SK-N-MC (cell line): ENCODE measurements around the gene RIMBP2.

Experiments used
- EZH2 ChIP-seq: fragments of 200-600 bp; sonication (generic); IDR thresholded peaks from one replicate; pipeline ENCODE4 v1.6.1; 2017; ENCODE audit warnings: antibody characterized with exemption
- POLR2AphosphoS5 ChIP-seq: IDR thresholded peaks from 2 replicates; pipeline ENCODE4 v1.6.1; 2012; ENCODE audit warnings: mild to moderate bottlenecking, low read depth, low read length, borderline replicate concordance

DNA sequence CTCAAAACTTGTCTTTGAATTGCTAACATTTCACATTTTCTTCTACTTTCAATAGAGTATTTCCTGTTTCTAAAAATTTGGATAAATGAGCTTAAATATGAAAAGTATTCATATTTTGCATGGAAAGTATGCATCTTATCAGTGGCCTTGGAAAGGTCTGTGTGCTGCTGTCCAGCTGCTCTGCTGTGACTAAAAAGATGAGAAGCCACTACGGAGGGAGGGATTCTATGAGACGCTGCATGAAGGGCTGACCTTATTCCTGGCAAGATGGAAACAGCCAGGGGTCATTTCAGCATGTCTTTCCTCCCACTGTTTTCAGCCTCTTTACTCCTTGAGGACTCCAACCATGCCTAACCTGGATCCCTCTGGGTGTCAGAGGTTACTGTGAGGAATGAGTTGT lies 365.4 kb downstream of the RIMBP2 start:
- no peak for TF ChIP-seq POLR2AphosphoS5
- no peak for TF ChIP-seq EZH2
